Measurements from ENCODE around the gene RIPPLY2.

GRCh38 chr6:83854001-83854501 is 891 bp downstream of the RIPPLY2 start:
- TF ChIP-seq, protein P1, sequence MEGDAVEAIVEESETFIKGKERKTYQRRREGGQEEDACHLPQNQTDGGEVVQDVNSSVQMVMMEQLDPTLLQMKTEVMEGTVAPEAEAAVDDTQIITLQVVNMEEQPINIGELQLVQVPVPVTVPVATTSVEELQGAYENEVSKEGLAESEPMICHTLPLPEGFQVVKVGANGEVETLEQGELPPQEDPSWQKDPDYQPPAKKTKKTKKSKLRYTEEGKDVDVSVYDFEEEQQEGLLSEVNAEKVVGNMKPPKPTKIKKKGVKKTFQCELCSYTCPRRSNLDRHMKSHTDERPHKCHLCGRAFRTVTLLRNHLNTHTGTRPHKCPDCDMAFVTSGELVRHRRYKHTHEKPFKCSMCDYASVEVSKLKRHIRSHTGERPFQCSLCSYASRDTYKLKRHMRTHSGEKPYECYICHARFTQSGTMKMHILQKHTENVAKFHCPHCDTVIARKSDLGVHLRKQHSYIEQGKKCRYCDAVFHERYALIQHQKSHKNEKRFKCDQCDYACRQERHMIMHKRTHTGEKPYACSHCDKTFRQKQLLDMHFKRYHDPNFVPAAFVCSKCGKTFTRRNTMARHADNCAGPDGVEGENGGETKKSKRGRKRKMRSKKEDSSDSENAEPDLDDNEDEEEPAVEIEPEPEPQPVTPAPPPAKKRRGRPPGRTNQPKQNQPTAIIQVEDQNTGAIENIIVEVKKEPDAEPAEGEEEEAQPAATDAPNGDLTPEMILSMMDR (IDR thresholded peaks at IDR 0.05) = no peak
- TF ChIP-seq POLR2AphosphoS5 (IDR thresholded peaks at IDR 0.05) = no peak
- TF ChIP-seq POLR2A (IDR thresholded peaks at IDR 0.05) = no peak

Data from upper lobe of left lung (tissue), 4 donors.